HepG2 (cell line): ENCODE measurements around the gene PVR. TPM values are rescaled to one million over a fixed set of nuclear protein-coding genes. Genes with fewer than 3 reads are reported as not detected.
A peak's percentile ranks its signal among the peaks of the same experiment; 100 is the strongest.

Experiments used
- AKAP8 ChIP-seq: sonication (generic); formaldehyde crosslinking; IDR thresholded peaks from 2 replicates; pipeline ENCODE4 v1.5.1; 2020; ENCODE audit warnings: mild to moderate bottlenecking, missing genetic modification reagents
- FIP1L1 ChIP-seq: fragments of 200-400 bp; formaldehyde crosslinking; IDR thresholded peaks from 2 replicates; pipeline ENCODE4 v1.6.1; 2018; ENCODE audit warnings: low read depth, mild to moderate bottlenecking, low read length, moderate library complexity, borderline replicate concordance; ENCODE audit not compliant: insufficient read depth
- HCFC1 ChIP-seq: fragments of 150-350 bp; IDR thresholded peaks from 2 replicates; pipeline ENCODE4 v1.6.1; 2014; ENCODE audit warnings: low read depth, low read length
- IRF9 ChIP-seq: sonication (generic); formaldehyde crosslinking; IDR thresholded peaks from 2 replicates; pipeline ENCODE4 v1.8.0; 2022; ENCODE audit warnings: missing genetic modification reagents, mild to moderate bottlenecking, borderline replicate concordance
- MAFK ChIP-seq, 2 experiments: IDR thresholded peaks in 1 of 2; conservative IDR thresholded peaks in 1 of 2; 2 replicates each; pipeline ENCODE4 v1.6.1; 2011; ENCODE audit warnings: improper control_type of control experiment in 2 of 2, low read length in 2 of 2
- NFE2 ChIP-seq: sonication (generic); formaldehyde crosslinking; IDR thresholded peaks from 2 replicates; pipeline ENCODE4 v1.4.0; 2020; ENCODE audit warnings: missing genetic modification reagents
- RBAK ChIP-seq: sonication (generic); formaldehyde crosslinking; IDR thresholded peaks from 2 replicates; pipeline ENCODE4 v1.5.1; 2020; ENCODE audit warnings: mild to moderate bottlenecking, missing genetic modification reagents
- RBFOX2 ChIP-seq: fragments of 200-400 bp; formaldehyde crosslinking; IDR thresholded peaks from 2 replicates; pipeline ENCODE4 v1.6.1; 2017; ENCODE audit warnings: low read depth, mild to moderate bottlenecking, low read length
- SP140L ChIP-seq: sonication (generic); formaldehyde crosslinking; IDR thresholded peaks from 2 replicates; pipeline ENCODE4 v1.4.0; 2020; ENCODE audit warnings: missing genetic modification reagents, borderline replicate concordance
- ZNF232 ChIP-seq: sonication (generic); formaldehyde crosslinking; IDR thresholded peaks from 2 replicates; pipeline ENCODE4 v1.4.0; 2020; ENCODE audit warnings: missing genetic modification reagents, borderline replicate concordance
- ZNF546 ChIP-seq: sonication (generic); formaldehyde crosslinking; conservative IDR thresholded peaks from 2 replicates; pipeline ENCODE4 v1.8.1; 2023; ENCODE audit warnings: mild to moderate bottlenecking, missing genetic modification reagents
- ZNF598 ChIP-seq: sonication (generic); formaldehyde crosslinking; IDR thresholded peaks from 2 replicates; pipeline ENCODE4 v1.5.1; 2020; ENCODE audit warnings: mild to moderate bottlenecking, missing genetic modification reagents, borderline replicate concordance
- polyA plus RNA-seq, 8 experiments: library from polyadenylated mRNA; depleted of rRNA in 3 of 8; stranded (reverse) in 7 of 8; unstranded in 1 of 8; fragments of >200 nt; fragmentation: Illumina TruSeq in 4 of 8; extraction: Trizol in 4 of 8; gene quantifications; 2 replicates each; pipeline versions ENCODE4 v1.2.1 to v1.2.3, GENCODE V29; 2011 to 2016; ENCODE audit warnings: low read depth in 4 of 8, missing spikeins in 1 of 8, mixed read lengths in 1 of 8; ENCODE audit not compliant: insufficient read depth in 1 of 8
- total RNA-seq, 5 experiments: library from RNA; depleted of rRNA; stranded (reverse); fragments of >200 nt; fragmentation: Illumina TruSeq; extraction: Trizol; gene quantifications; 2 replicates each; pipeline ENCODE4 v1.2.3, GENCODE V29; 2016; ENCODE audit warnings: low read depth in 1 of 5
- TF ChIP-seq, protein P1 (sequence below): sonication (generic); formaldehyde crosslinking; IDR thresholded peaks from 2 replicates; pipeline ENCODE4 v1.4.0; 2020; ENCODE audit warnings: mild to moderate bottlenecking, missing genetic modification reagents, borderline replicate concordance
- TF ChIP-seq, protein P2 (sequence below): sonication (generic); formaldehyde crosslinking; IDR thresholded peaks from 2 replicates; pipeline ENCODE4 v1.8.0; 2023; ENCODE audit warnings: mild to moderate bottlenecking, missing genetic modification reagents
- TF ChIP-seq, protein P3 (sequence below): sonication (generic); formaldehyde crosslinking; IDR thresholded peaks from 2 replicates; pipeline ENCODE4 v1.5.1; 2020; ENCODE audit warnings: mild to moderate bottlenecking, missing genetic modification reagents, moderate library complexity
- TF ChIP-seq, protein P4 (sequence below): sonication (generic); formaldehyde crosslinking; IDR thresholded peaks from 2 replicates; pipeline ENCODE4 v1.5.1; 2020; ENCODE audit warnings: missing genetic modification reagents, mild to moderate bottlenecking, borderline replicate concordance
- TF ChIP-seq, protein P5 (sequence below): sonication (generic); formaldehyde crosslinking; IDR thresholded peaks from 2 replicates; pipeline ENCODE4 v1.5.0; 2020; ENCODE audit warnings: missing genetic modification reagents

PVR gene
- total and polyA plus RNA-seq, 2 of the 13 experiments (the other 11 are each of a cell fraction or from before 2014, with no cell fraction given) = 43.4 to 46.6 TPM

- TF ChIP-seq ZNF598 (CRISPR knock-in tag) = no peak
- no peak for TF ChIP-seq IRF9
- TF ChIP-seq MAFK (conservative IDR thresholded peaks at IDR 0.05 in 1 of 2, IDR thresholded peaks at IDR 0.05 in 1 of 2; ENCODE audit: low read length in 2 of 2) = no peak
- TF ChIP-seq HCFC1 = no peak
- TF ChIP-seq ZNF232 (CRISPR knock-in tag) = no peak
- TF ChIP-seq, protein P1, sequence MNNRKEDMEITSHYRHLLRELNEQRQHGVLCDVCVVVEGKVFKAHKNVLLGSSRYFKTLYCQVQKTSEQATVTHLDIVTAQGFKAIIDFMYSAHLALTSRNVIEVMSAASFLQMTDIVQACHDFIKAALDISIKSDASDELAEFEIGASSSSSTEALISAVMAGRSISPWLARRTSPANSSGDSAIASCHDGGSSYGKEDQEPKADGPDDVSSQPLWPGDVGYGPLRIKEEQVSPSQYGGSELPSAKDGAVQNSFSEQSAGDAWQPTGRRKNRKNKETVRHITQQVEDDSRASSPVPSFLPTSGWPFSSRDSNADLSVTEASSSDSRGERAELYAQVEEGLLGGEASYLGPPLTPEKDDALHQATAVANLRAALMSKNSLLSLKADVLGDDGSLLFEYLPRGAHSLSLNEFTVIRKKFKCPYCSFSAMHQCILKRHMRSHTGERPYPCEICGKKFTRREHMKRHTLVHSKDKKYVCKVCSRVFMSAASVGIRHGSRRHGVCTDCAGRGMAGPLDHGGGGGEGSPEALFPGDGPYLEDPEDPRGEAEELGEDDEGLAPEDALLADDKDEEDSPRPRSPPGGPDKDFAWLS = no peak
- TF ChIP-seq ZNF546 = no peak
- TF ChIP-seq, protein P2, sequence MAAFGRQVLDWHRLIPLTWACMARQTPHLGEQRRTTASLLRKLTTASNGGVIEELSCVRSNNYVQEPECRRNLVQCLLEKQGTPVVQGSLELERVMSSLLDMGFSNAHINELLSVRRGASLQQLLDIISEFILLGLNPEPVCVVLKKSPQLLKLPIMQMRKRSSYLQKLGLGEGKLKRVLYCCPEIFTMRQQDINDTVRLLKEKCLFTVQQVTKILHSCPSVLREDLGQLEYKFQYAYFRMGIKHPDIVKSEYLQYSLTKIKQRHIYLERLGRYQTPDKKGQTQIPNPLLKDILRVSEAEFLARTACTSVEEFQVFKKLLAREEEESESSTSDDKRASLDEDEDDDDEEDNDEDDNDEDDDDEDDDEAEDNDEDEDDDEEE (CRISPR knock-in tag) = no peak
- peak; percentile 68; the same call in 1 of the 2 replicates for TF ChIP-seq RBFOX2
- TF ChIP-seq NFE2 = no peak
- TF ChIP-seq SP140L (CRISPR knock-in tag) = no peak
- TF ChIP-seq, protein P3, sequence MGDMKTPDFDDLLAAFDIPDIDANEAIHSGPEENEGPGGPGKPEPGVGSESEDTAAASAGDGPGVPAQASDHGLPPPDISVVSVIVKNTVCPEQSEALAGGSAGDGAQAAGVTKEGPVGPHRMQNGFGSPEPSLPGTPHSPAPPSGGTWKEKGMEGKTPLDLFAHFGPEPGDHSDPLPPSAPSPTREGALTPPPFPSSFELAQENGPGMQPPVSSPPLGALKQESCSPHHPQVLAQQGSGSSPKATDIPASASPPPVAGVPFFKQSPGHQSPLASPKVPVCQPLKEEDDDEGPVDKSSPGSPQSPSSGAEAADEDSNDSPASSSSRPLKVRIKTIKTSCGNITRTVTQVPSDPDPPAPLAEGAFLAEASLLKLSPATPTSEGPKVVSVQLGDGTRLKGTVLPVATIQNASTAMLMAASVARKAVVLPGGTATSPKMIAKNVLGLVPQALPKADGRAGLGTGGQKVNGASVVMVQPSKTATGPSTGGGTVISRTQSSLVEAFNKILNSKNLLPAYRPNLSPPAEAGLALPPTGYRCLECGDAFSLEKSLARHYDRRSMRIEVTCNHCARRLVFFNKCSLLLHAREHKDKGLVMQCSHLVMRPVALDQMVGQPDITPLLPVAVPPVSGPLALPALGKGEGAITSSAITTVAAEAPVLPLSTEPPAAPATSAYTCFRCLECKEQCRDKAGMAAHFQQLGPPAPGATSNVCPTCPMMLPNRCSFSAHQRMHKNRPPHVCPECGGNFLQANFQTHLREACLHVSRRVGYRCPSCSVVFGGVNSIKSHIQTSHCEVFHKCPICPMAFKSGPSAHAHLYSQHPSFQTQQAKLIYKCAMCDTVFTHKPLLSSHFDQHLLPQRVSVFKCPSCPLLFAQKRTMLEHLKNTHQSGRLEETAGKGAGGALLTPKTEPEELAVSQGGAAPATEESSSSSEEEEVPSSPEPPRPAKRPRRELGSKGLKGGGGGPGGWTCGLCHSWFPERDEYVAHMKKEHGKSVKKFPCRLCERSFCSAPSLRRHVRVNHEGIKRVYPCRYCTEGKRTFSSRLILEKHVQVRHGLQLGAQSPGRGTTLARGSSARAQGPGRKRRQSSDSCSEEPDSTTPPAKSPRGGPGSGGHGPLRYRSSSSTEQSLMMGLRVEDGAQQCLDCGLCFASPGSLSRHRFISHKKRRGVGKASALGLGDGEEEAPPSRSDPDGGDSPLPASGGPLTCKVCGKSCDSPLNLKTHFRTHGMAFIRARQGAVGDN (CRISPR knock-in tag) = 0 out of 2 replicates have a peak, but pooled peaks have one; percentile 27
- no peak for TF ChIP-seq RBAK (CRISPR knock-in tag)
- TF ChIP-seq, protein P4, sequence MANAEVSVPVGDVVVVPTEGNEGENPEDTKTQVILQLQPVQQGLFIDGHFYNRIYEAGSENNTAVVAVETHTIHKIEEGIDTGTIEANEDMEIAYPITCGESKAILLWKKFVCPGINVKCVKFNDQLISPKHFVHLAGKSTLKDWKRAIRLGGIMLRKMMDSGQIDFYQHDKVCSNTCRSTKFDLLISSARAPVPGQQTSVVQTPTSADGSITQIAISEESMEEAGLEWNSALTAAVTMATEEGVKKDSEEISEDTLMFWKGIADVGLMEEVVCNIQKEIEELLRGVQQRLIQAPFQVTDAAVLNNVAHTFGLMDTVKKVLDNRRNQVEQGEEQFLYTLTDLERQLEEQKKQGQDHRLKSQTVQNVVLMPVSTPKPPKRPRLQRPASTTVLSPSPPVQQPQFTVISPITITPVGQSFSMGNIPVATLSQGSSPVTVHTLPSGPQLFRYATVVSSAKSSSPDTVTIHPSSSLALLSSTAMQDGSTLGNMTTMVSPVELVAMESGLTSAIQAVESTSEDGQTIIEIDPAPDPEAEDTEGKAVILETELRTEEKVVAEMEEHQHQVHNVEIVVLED = no peak
- 0 out of 2 replicates have a peak, but pooled peaks have one; percentile 54 for TF ChIP-seq AKAP8 (CRISPR knock-in tag)
- no peak for TF ChIP-seq FIP1L1
- TF ChIP-seq, protein P5, sequence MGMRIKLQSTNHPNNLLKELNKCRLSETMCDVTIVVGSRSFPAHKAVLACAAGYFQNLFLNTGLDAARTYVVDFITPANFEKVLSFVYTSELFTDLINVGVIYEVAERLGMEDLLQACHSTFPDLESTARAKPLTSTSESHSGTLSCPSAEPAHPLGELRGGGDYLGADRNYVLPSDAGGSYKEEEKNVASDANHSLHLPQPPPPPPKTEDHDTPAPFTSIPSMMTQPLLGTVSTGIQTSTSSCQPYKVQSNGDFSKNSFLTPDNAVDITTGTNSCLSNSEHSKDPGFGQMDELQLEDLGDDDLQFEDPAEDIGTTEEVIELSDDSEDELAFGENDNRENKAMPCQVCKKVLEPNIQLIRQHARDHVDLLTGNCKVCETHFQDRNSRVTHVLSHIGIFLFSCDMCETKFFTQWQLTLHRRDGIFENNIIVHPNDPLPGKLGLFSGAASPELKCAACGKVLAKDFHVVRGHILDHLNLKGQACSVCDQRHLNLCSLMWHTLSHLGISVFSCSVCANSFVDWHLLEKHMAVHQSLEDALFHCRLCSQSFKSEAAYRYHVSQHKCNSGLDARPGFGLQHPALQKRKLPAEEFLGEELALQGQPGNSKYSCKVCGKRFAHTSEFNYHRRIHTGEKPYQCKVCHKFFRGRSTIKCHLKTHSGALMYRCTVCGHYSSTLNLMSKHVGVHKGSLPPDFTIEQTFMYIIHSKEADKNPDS (CRISPR knock-in tag) = no peak
These were observed 64.1 kb downstream of the PVR start (continued) for GRCh38 chr19:44707794-44708193.
